Activated naive CD4-positive, alpha-beta T cell treated with anti-CD3 and anti-CD28 coated beads, Interleukin-2, amount 50 U/mL, for 24 hours (primary cell): Measurements from ENCODE around the gene EML3.
"Not testable (repeated sequence)": the region's sequence is repeated elsewhere in the genome, so short reads cannot be mapped to it uniquely, and the experiment has no call there.

Experiments used
- H3K27ac Mint-ChIP-seq: one replicate; pipeline ENCODE4 v1.8.0; 2021; ENCODE audit warnings: mild to moderate bottlenecking, mixed read lengths
- H3K27me3 Mint-ChIP-seq: one replicate; pipeline ENCODE4 v1.8.0; 2021; ENCODE audit warnings: mixed read lengths
- H3K36me3 Mint-ChIP-seq: one replicate; pipeline ENCODE4 v1.8.0; 2021; ENCODE audit warnings: mixed read lengths
- H3K4me1 Mint-ChIP-seq: one replicate; pipeline ENCODE4 v1.8.0; 2021; ENCODE audit warnings: mixed read lengths
- H3K4me3 Mint-ChIP-seq: one replicate; pipeline ENCODE4 v1.8.0; 2021; ENCODE audit warnings: mild to moderate bottlenecking, mixed read lengths
- H3K9me3 Mint-ChIP-seq: one replicate; pipeline ENCODE4 v1.8.0; 2021; ENCODE audit warnings: mixed read lengths

Gene EML3

GRCh38 chr11:62592146-62592815, 20.3 kb downstream of the EML3 start:
- Mint-ChIP-seq H3K27me3 (no peaks in the 10 kb centered on the region), H3K4me3 (peak overlapping the region; percentile 96), H3K27ac (peak overlapping the region; percentile 94), H3K4me1 (peaks cover 60% of the 10 kb centered on the region), H3K36me3 (peaks cover 12% of the 10 kb centered on the region), H3K9me3 (no peaks in the 10 kb centered on the region)

- H3K27me3 Mint-ChIP-seq, result no peaks in the 10 kb centered on the region
- peaks cover 10% of the 10 kb centered on the region for H3K36me3 Mint-ChIP-seq
- H3K27ac Mint-ChIP-seq, result peak within 1 kb of the TSS; percentile 94
- peaks cover 57% of the 10 kb centered on the region for H3K4me1 Mint-ChIP-seq
- H3K9me3 Mint-ChIP-seq, result no peaks in the 10 kb centered on the region
- H3K4me3 Mint-ChIP-seq, result peak within 1 kb of the TSS; percentile 96
Measured at GRCh38 chr11:62591448-62592145, 21.0 kb downstream of the EML3 start, which contains the start of gene TUT1. Gene TUT1 (minus strand): TSS chr11:62591523. CDS start chr11:62591485, 38 bp downstream.

GRCh38 chr11:62588966-62589637, 23.5 kb downstream of the EML3 start:
- Mint-ChIP-seq H3K36me3 (peaks cover 5% of the 10 kb centered on the region), H3K27ac (no peak overlapping the region), H3K9me3 (no peaks in the 10 kb centered on the region), H3K4me3 (peak overlapping the region; percentile 96), H3K4me1 (peaks cover 53% of the 10 kb centered on the region), H3K27me3 (no peaks in the 10 kb centered on the region)

- not testable (repeated sequence) for H3K27me3 Mint-ChIP-seq, H3K9me3 Mint-ChIP-seq, H3K36me3 Mint-ChIP-seq, H3K4me3 Mint-ChIP-seq, H3K27ac Mint-ChIP-seq
- H3K4me1 Mint-ChIP-seq, result peaks cover 33% of the 10 kb centered on the region
Measured at GRCh38 chr11:62585356-62585755, 27.2 kb downstream of the EML3 start.

DNA sequence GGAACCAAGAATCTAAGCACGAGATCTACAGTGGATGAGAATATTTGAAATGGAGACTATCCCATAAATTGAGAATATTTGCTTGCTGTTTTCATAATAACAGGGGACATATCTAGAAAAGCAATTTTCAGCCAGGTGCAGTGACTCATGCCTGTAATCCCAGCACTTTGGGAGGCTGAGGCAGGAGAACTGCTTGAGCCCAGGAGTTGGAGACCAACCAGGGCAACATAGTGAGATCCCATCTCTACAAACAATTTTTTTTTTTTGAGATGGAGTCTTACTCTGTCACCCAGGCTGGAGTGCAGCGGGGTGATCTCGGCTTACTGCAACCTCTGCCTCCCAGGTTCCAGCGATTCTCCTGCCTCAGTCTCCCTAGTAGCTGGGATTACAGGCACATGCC, 30.8 kb downstream of the EML3 start:
- not testable (repeated sequence) for H3K36me3 Mint-ChIP-seq, H3K4me1 Mint-ChIP-seq, H3K27me3 Mint-ChIP-seq

GRCh38 chr11:62580959-62581715, 31.4 kb downstream of the EML3 start:
- no peaks in the 10 kb centered on the region for H3K9me3 Mint-ChIP-seq
- H3K27me3 Mint-ChIP-seq, result no peaks in the 10 kb centered on the region
- peaks cover 5% of the 10 kb centered on the region for H3K4me1 Mint-ChIP-seq
- H3K36me3 Mint-ChIP-seq, result peaks cover 1% of the 10 kb centered on the region
- H3K4me3 Mint-ChIP-seq, result no peak overlapping the region
- no peak overlapping the region for H3K27ac Mint-ChIP-seq

More for the DNA sequence above, 30.8 kb downstream of the EML3 start:
- H3K27ac Mint-ChIP-seq, H3K9me3 Mint-ChIP-seq, H3K4me3 Mint-ChIP-seq: not testable (repeated sequence)

DNA sequence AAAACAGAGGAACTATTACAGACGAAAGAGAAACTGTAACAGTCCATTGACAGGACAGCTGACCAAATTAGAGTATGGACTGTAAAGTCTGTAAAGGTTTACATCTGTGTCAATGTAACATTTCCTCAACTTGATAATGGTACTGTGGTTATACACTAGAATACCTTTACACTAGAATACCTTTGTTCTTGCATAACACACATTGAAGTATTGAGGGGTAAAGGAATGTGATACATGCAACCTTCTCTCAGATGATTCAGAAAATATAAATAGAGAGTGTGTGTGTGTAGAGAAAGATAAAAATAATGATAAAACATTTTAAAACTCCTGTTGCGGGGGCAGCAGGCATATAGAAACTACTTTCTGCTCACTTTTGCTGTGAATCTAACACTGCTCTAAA, 33.3 kb downstream of the EML3 start:
- Mint-ChIP-seq H3K27ac (no peak overlapping the region), H3K36me3 (peaks cover 4% of the 10 kb centered on the region), H3K9me3 (no peaks in the 10 kb centered on the region), H3K27me3 (no peaks in the 10 kb centered on the region), H3K4me3 (no peak overlapping the region), H3K4me1 (peaks cover 18% of the 10 kb centered on the region)

DNA sequence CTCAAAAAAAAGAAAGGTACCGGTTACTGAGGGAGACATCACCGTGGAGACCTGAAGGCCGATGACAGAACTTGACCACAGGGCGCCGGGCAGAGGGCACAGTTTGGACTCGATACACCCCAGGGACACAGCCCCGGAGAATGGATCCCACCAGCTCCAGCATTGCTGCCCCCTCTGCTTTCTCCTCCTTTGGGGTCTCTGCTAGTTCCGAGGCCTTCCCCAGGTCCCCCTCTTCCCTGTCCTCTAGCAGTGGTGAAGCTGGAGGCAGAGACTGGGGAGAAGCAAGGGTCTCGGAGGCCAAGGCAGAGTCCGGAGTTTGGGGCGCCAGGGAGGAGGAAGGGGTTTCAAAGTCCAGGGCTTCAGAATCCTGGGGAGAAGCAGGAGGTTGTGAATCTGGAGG, 34.0 kb downstream of the EML3 start:
- peaks cover 17% of the 10 kb centered on the region for H3K4me1 Mint-ChIP-seq
- peaks cover 5% of the 10 kb centered on the region for H3K36me3 Mint-ChIP-seq
- no peaks in the 10 kb centered on the region for H3K27me3 Mint-ChIP-seq
- peak overlapping the region; percentile 30 for H3K27ac Mint-ChIP-seq
- no peaks in the 10 kb centered on the region for H3K9me3 Mint-ChIP-seq
- H3K4me3 Mint-ChIP-seq, result no peak overlapping the region

GRCh38 chr11:62577046-62577714, 35.4 kb downstream of the EML3 start:
- Mint-ChIP-seq H3K27me3 (no peaks in the 10 kb centered on the region), H3K9me3 (no peaks in the 10 kb centered on the region), H3K4me1 (peaks cover 29% of the 10 kb centered on the region), H3K36me3 (peaks cover 17% of the 10 kb centered on the region), H3K27ac (no peak overlapping the region), H3K4me3 (no peak overlapping the region)

DNA sequence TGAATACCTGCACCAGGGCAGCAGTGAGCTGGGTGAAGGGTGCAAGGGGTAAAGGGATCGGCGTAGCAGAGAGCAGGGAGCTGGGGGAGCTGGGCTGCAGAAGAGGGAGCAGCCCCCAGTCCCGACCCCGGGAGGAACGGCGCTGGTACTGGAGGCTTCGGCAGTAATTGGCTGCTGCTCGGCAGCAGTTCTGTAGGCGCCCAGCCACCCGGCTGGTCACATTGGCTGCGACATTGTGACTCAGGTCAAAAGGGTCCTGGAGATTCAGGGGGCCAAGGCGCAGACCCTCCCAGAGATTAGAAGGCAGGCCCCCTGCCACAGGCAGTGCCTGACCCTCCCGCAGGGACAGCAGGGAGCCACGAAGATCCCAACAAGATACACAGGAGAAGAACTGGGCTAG, 36.7 kb downstream of the EML3 start:
- H3K9me3 Mint-ChIP-seq, result no peaks in the 10 kb centered on the region
- H3K4me1 Mint-ChIP-seq, result peaks cover 42% of the 10 kb centered on the region
- no peak overlapping the region for H3K27ac Mint-ChIP-seq
- no peaks in the 10 kb centered on the region for H3K27me3 Mint-ChIP-seq
- H3K4me3 Mint-ChIP-seq, result peak overlapping the region; percentile 95
- H3K36me3 Mint-ChIP-seq, result peaks cover 28% of the 10 kb centered on the region

DNA sequence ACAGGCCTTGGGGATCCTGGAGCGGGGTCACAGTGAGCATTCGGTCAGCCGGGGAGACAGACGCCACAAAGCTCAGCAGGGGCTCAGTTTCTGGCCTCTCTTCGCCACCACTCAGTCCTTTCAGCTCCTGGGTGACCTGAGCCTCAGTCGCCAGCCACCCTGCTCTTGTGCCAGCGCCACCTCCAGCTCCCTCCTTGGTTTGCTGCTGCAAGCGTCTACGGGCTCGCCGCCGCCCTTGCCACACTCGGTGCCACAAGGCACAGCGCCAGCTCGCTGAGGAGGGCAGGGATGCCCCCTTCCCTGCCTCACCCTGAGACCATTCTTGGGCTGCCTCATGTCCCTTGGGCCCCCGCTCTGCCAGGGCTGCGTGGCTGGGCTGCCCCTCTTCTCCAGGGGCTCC, 37.4 kb downstream of the EML3 start:
- Mint-ChIP-seq H3K4me3 (peak overlapping the region; percentile 95), H3K36me3 (peaks cover 31% of the 10 kb centered on the region), H3K27me3 (no peaks in the 10 kb centered on the region), H3K27ac (peak overlapping the region; percentile 38), H3K4me1 (peaks cover 49% of the 10 kb centered on the region), H3K9me3 (no peaks in the 10 kb centered on the region)

GRCh38 chr11:62574363-62575071, 38.1 kb downstream of the EML3 start:
- H3K4me1 Mint-ChIP-seq, result peaks cover 55% of the 10 kb centered on the region
- peak overlapping the region; percentile 95 for H3K4me3 Mint-ChIP-seq
- no peaks in the 10 kb centered on the region for H3K9me3 Mint-ChIP-seq
- H3K27ac Mint-ChIP-seq, result peak overlapping the region; percentile 99
- peaks cover 32% of the 10 kb centered on the region for H3K36me3 Mint-ChIP-seq
- no peaks in the 10 kb centered on the region for H3K27me3 Mint-ChIP-seq

- Mint-ChIP-seq H3K4me1 (peaks cover 56% of the 10 kb centered on the region), H3K27me3 (no peaks in the 10 kb centered on the region), H3K9me3 (no peaks in the 10 kb centered on the region), H3K4me3 (peak within 1 kb of the TSS; percentile 95), H3K36me3 (peaks cover 32% of the 10 kb centered on the region), H3K27ac (peak within 1 kb of the TSS; percentile 99)
Measured at GRCh38 chr11:62573592-62574362, 38.8 kb downstream of the EML3 start, which contains the start of gene EEF1G. Gene EEF1G (minus strand): TSS chr11:62573891. CDS start chr11:62573842, 49 bp downstream.
